Stimulated activated CD4-positive, alpha-beta T cell treated with anti-CD3 and anti-CD28 coated beads, Interleukin-12 subunit alpha, Interleukin-12 subunit beta, amount 100 ng/mL, for 4 hours (primary cell): Measurements from ENCODE around the gene CEP120.
"Not testable (repeated sequence)": the region's sequence is repeated elsewhere in the genome, so short reads cannot be mapped to it uniquely, and the experiment has no call there.

Experiments used
- DNase-seq: peaks from one replicate; pipeline ENCODE4 v3.0.0-alpha.2; 2020

Gene CEP120

GRCh38 chr5:123423278-123424149 is at the start of gene CEP120:
Gene CEP120 (minus strand): TSS chr5:123423403. CDS start chr5:123422998, 405 bp downstream.
- DNase-seq: peak; percentile 94

DNA sequence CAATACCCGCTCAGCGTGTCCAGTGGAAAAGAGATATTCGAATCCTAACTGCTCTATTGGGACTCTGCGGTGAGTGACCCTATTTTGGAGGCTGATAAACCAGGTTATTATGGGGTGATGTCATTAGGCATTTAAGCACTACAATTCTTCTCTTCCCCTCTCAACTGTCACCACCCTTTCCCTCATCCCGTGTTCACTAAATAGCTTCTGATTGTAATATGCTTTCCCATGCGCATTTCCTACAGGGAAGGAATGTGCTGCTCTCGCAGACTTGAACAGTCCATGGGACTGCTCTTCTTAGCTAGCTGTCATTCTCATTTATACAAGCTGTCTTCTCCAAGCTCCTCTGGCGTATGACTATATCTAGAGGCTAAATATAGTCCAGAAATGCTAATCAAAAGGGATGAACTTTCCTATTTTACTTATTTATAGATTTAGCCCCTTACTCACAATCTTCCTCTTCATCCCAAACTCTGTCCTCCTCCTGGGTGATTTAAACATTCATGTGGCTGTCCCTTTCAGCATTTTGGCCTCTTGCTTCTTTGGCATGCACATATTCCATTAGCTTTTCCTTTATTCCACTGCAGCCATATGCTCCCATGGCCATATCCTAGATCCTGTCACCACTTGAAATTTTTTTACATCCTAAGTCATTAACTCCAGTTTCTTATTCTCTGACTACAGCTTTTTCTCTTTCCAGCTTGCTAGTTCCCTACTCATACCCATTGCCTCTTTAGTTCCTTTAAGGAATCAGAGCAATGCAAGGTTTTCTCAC is 49.1 kb upstream of the CEP120 start:
- no peak for DNase-seq

GRCh38 chr5:123471385-123471784 is 48.2 kb upstream of the CEP120 start:
- DNase-seq: no peak

DNA sequence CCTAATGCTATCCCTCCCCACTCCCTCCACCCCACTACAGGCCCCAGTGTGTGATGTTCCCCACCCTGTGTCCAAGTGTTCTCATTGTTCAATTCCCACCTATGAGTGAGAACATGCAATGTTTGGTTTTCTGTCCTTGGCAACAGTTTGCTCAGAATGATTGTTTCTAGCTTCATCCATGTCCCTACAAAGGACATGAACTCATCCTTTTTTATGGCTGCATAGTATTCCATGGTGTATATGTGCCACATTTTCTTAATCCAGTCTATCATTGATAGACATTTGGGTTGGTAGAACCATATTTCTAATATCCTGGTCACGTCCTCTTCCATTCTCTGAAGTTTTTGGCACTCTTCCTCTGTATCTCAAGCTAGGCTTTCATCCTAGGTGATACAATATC is 43.6 kb upstream of the CEP120 start:
- not testable (repeated sequence) for DNase-seq

DNA sequence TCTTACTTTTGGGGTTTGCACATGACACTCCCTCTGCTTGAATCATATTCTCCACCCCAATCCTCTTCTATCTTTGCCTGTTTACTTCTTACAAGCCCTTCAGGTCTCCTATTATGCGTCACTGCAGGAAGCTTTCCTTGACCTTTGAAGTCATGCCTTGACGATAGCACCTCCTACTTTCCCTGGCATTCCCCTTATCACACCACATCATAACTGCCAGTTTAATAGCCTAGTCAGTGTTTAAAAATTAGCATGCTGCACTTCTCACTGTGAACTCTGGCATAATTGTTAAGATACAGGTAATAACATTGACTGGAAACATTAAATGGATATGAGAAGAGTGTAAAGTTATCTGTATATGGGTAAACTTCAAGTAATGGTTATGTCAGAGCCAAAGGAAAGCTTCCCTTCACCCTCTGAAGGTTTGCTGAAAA is 37.1 kb upstream of the CEP120 start:
- DNase-seq: no peak

DNA sequence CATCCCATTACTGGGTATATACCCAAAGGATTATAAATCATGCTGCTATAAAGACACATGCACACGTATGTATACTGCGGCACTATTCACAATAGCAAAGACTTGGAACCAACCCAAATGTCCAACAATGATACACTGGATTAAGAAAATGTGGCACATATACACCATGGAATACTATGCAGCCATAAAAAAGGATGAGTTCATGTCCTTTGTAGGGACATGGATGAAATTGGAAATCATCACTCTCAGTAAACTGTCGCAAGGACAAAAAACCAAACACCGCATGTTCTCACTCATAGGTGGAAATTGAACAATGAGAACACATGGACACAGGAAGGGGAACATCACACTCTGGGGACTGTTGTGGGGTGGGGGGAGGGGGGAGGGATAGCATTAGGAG is 35.8 kb upstream of the CEP120 start:
- DNase-seq: not testable (repeated sequence)

- no peak for DNase-seq
Observed at GRCh38 chr5:123456242-123456641, 33.0 kb upstream of the CEP120 start.

DNA sequence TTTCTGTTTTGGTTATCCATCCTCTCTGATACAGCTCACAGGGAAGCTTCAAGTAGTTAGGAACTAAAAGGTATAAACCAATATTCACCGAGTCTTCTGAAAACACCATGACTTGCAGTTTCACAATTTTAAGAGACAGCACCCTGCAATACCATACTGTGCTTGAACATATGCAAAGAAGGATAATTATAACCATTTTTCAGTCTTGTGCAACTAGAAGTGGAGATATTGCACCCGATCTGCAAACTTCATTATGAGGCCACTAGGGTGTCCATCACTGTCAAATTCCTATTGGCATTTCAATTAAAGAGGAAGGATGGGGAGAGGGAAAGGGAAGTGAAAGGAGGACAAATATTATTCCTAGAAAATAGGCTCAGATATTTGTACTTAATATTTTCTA is 32.4 kb upstream of the CEP120 start:
- no peak for DNase-seq

GRCh38 chr5:123455095-123455494 is 31.9 kb upstream of the CEP120 start:
- no peak for DNase-seq

GRCh38 chr5:123454259-123454911 is 31.2 kb upstream of the CEP120 start:
- DNase-seq: no peak

DNA sequence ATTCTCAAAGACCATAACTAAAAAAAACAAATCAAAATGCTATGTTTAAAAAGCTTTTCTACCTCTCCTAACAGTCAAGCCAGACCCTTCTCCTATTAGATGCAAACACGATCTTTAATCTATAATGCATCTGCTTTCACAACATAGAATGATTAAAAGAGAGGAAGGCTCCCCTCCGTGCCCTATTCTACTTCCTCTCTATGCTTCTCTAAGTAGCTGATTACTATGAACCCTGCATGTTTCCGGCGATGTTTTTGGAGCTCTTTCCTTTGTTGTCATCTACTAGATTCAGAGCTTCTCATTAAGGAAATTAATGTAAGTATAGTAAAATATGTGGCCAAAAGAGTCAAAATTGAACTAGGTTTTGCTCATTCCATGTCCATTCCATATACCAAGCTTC is 29.2 kb upstream of the CEP120 start:
- no peak for DNase-seq

GRCh38 chr5:123451047-123451446 is 27.8 kb upstream of the CEP120 start:
- no peak for DNase-seq

GRCh38 chr5:123450640-123451039 is 27.4 kb upstream of the CEP120 start:
- no peak for DNase-seq

DNA sequence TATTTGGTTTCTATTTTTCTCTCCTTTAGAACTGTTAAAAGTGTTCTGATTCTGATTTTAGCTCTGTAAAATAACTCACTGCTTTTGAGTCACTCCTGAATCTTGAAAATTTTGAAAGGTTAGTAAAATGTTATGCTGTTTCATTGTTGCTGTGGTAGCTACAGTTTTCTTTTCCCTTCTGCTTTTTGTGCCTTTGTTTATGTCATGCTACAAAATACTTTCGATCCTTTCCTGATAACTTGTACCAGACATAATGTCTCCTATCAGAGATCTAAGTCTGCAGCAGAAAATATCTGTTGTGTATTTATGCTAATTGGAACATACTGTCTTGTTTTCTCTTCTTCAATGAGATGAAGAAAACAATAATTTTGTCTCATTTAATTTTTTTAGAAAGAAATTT is 26.9 kb upstream of the CEP120 start:
- DNase-seq: no peak

- DNase-seq: no peak
Observed at GRCh38 chr5:123449424-123449974, 26.3 kb upstream of the CEP120 start.

DNA sequence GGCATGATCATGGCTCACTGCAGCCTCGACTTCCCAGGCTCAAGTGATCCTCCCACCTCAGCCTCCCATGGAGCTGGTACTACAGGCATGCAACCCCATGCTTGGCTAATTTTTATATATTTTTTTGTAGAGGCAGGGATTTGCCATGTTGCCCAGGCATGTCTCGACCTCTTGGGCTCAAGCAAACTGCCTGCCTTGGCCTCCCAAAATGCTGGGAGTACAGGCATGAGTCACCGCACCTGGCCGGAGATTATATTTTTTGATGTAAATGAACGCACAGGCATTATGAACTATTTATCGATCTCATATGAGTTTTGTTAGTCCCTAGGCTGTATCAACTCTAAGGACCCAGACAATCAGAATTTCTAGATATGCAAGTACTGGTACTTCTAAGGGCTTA is 25.5 kb upstream of the CEP120 start:
- no peak for DNase-seq

DNA sequence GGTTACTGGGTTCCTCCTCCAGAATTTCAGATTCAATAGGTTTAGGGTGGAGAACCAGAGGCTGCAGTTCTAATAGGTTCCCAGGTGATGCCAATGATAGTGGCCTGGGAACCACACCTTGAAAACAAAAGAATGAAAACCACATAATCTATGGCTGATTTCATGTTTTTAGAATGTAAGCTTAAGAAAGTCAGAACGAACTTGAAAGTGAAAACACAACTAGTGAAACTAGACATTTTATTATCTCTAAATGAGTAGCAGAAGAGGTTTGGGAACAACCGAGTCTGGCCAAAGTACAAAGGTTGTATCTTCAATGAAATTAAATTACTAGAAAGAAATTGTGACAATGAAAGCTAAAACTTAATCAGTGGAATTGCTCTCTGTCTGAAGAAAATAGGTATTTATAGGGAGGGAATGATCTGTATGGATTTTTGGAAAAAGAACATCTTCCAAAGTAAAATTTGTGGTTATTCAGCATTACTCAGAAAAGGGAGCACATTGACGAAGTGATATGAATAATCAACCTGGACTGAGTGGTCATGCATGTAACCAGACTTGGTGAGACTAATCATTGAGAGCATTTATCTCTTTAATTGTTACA is 24.9 kb upstream of the CEP120 start:
- DNase-seq: no peak

- no peak for DNase-seq
Observed at GRCh38 chr5:123444016-123444415, 20.8 kb upstream of the CEP120 start.

DNA sequence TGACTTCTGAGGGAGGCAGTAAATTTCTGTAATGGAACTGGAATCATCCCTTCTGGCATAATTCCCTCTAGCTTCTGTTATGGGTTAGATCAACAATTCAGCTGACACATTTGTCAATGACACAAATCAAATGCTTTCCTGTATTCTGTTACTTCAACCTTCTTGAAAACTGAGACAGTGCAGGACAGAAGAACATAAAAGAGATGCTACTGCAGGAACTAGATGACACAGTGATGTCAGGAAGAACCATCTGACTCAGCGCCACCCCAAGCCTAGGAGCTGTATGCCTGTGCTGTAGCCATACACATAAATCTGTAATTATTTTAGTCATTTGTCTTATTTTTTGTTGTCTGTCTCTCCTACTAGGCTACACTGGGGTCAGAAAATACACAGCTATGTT is 18.2 kb upstream of the CEP120 start:
- DNase-seq: no peak

DNA sequence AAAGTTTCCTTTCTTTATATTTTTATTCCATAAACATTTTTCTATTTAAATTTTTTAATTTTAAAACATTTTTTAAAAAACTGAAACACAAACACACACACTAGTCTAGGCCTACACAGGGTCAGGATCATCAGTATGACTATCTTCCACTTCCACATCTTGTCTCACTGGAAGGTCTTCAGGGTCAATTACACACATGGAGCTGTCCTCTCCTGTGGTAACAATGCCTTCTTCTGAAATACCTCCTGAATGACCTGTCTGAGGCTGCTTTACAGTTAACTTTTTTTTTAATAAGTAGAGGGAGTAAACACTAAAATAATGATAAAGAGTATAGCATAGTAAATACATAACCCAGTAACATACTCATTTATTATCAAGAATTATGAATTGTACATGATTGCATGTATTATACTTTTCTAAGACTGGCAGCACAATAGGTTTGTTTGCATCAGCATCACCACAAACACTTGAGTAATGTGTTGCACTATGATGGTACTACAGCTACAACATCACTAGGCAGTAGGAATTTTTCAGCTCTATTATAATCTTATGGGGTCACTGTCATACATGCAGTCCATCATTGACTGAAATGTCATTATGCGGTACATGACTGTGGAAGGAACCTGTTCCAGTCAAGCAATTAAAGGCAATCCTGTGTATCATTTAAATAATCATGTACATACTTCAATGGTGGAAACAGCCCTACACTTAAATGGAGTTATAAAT is 17.4 kb upstream of the CEP120 start:
- no peak for DNase-seq

GRCh38 chr5:123439709-123440108 is 16.5 kb upstream of the CEP120 start:
- DNase-seq: no peak

DNA sequence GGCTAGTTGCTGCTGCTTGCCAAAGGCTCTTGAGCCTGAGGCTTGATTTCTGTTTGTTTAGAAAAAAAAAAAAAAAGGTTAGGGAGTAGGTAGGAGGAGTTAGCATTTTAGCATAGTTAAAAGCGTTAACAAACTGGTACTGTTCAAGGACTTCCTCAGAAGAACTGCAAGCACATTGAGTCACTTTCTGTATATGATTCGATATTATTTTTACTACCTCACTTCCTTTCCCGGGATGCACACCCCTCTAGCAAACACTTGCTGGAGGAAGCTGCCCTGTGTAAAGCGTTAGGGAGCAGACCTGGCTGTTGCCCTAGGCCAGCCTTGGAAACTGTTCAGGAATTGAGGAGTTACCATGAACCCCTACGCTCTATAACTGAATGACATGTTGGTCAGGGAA is 15.7 kb upstream of the CEP120 start:
- no peak for DNase-seq
